ENCODE results near the gene RCOR2.

DNA sequence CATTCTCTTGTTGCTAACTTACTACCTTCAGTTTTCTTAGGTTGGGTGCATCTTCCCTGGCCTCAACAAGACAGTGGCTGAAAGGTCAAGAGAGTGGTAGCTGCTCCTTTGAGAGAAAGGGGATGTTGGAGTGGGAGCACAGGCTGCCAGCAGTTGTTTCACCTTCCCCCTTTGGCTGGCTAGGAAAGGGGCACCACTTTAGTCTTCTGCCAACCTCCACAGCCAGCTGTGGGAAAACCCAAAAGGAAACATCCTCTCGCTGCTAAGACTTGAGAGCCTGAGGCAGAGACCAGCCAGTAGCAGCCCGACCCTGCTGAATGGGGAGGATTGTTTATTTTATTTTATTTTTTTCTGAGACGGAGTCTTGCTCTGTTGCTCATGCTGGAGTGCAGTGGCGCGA lies 43.7 kb downstream of the RCOR2 start:
- TF ChIP-seq POLR2AphosphoS5 (IDR thresholded peaks at IDR 0.05; ENCODE audit: low read depth, low read length) (no peak), POLR2A (IDR thresholded peaks at IDR 0.05; ENCODE audit: low read depth, low read length) (no peak)

Measured in GM12892 (cell line).